Dedifferentiated amniotic fluid mesenchymal stem cell (primary cell): Measurements from ENCODE around the gene LEFTY2.
"Not testable (repeated sequence)": the region's sequence is repeated elsewhere in the genome, so short reads cannot be mapped to it uniquely, and the experiment has no call there.

Experiments used
- DNase-seq: peaks from one replicate; pipeline ENCODE4 v3.0.0-alpha.2; 2016; ENCODE audit errors: extremely low spot score

The LEFTY2 gene

GRCh38 chr1:225953315-225953714 is 12.3 kb upstream of the LEFTY2 start:
- DNase-seq: no peak

GRCh38 chr1:225950905-225951497 is 10.0 kb upstream of the LEFTY2 start:
- DNase-seq: no peak

- no peak for DNase-seq
These were observed 8.0 kb upstream of the LEFTY2 start for GRCh38 chr1:225949041-225949440.

- no peak for DNase-seq
These were observed 5.8 kb upstream of the LEFTY2 start for GRCh38 chr1:225946803-225947202.

GRCh38 chr1:225946082-225946620 is 5.1 kb upstream of the LEFTY2 start:
- DNase-seq: no peak

GRCh38 chr1:225945564-225945963 is 4.5 kb upstream of the LEFTY2 start:
- DNase-seq: no peak

- no peak for DNase-seq
These were observed 3.9 kb upstream of the LEFTY2 start for GRCh38 chr1:225944951-225945350.

GRCh38 chr1:225944387-225944786 is 3.4 kb upstream of the LEFTY2 start:
- no peak for DNase-seq

- DNase-seq: no peak
These were observed 2.6 kb upstream of the LEFTY2 start for GRCh38 chr1:225943582-225943981.

DNA sequence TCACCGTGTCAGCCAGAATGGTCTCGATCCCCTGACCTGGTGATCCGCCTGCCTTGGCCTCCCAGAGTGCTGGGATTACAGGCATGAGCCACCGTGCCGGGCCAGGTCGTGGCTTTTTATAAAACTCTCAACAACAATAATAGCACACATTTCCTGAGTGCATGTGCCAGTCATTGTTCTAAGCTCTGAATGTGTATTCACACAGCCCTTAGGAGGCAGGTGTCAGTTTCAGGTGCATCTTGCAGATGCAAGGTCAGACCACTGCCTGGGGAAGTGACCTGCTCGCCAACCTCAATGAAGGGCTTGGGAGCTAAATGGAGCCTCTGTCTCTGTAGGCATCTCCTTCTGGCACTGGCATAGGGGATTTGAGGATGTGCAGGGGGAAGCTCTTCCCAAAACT is 1.6 kb upstream of the LEFTY2 start:
- DNase-seq: no peak

GRCh38 chr1:225941942-225942222 is 862 bp upstream of the LEFTY2 start:
- no peak for DNase-seq

- no peak for DNase-seq
These were observed 452 bp downstream of the LEFTY2 start for GRCh38 chr1:225940385-225941151.

- not testable (repeated sequence) for DNase-seq
These were observed 1.1 kb downstream of the LEFTY2 start for GRCh38 chr1:225939939-225940310.

- DNase-seq: not testable (repeated sequence)
These were observed 1.7 kb downstream of the LEFTY2 start for GRCh38 chr1:225939097-225939938.

DNA sequence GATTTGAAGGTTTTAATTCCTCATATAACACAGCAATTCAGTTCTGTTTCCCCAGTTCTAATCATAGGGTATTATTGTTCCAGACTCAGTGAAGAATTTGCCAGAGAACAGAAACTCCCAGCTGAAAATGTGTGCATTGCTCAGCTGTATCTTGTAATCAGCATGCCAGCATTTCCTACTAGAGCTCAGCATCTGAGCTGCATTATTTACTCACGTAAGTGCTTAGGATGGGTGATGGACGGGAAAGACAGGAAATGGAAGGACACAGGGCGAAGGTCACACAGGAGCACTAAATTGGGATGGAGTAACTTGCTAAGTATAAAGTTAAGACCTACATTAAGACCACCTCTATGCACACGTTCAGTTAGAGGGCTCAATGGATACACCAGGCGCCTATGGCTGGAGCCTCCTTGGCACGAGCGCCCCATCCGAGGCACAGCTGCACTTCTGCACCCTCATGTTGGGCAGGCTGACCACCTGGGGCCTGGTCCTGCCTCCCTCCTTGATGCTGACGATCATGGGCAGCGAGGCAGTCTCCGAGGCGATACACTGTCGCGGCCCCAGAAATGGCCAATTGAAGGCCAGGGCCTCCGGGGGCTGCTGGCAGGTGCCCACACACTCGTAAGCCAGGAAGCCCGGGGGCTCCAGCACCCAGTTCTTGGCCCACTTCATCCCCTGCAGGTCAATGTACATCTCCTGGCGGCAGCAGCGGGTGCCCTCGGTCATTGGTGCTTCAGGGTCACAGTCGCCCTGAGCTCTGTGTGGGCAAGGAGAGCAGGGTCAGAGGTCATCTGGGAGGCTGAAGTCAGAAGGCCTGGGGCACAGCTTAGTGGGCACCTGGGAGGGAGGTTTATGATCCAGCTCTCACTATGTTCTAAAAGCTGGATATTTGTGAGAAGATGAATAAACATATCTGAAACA is 3.7 kb downstream of the LEFTY2 start:
- DNase-seq: no peak

DNA sequence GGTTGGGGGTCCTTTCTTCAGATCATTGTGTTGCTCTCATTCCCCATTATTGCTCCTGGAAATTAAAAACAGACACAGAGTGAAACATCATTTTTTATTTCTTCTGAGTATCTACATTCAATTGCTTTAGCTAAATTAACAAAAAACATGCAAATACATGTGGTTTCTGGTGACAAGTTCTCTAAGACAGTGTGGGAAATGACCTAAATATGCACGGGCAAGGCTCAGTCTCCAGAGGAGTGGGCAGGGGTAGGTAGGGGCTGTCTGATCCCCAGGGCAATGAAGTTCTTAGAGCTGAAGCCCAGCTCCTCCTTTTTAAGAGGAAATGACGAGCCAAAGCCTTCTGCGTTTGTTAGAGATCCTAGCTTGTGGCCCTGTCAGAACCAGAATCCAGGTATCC is 4.5 kb downstream of the LEFTY2 start:
- DNase-seq: no peak

GRCh38 chr1:225936086-225936485 is 4.9 kb downstream of the LEFTY2 start:
- not testable (repeated sequence) for DNase-seq

GRCh38 chr1:225934711-225935110 is 6.3 kb downstream of the LEFTY2 start:
- no peak for DNase-seq

DNA sequence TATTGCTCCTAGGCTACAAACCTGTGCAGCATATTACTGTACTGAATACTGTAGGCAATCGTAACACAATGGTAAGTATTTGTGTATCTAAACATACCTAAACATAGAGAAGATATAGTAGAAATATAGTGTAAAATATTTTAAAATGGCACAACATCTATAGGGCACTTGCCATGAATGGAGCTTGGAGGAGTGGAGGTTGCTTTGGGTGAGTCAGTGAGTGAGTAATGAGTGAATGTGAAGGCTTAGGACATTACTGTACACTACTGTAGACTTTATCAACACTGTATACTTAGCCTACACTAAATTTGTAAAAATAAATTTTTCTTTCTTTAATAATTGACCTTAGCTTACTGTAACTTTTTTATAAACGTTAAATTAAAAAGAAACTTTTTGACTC is 7.9 kb downstream of the LEFTY2 start:
- no peak for DNase-seq

GRCh38 chr1:225931270-225932136 is 9.5 kb downstream of the LEFTY2 start:
- no peak for DNase-seq

DNA sequence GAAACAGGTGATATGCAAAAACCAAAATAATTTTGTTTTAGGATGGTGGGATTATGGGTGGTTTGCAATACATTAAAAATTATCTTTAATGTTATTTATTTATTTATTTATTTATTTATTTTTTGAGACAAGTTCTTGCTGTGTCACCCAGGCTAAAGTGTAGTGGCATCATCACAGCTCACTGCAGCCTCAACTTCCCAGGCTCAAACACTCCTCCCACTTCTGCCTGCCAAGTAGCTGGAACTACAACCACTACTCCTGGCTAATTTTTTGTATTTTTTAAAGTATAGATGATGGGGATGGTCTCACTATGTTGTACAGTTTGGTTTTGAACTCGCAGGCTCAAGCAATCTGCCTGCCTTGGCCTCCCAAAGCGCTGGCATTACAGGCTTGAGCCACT is 10.5 kb downstream of the LEFTY2 start:
- no peak for DNase-seq
